ENCODE measurements around the gene WIPI1.
A peak's percentile ranks its signal among the peaks of the same experiment; 100 is the strongest.

Gene WIPI1

GRCh38 chr17:68480885-68481284 lies 23.6 kb upstream of the WIPI1 start:
- DNase-seq (ENCODE audit: low read depth in 1 of 2, low spot score in 1 of 2), result no peak
- no peaks in the 10 kb centered on the region for H3K27me3 ChIP-seq (ENCODE audit: insufficient read depth, poor library complexity, severe bottlenecking)
- no peak overlapping the region for H3K27ac ChIP-seq (replicated peaks)

GRCh38 chr17:68470961-68471360 lies 13.7 kb upstream of the WIPI1 start:
- H3K4me3 ChIP-seq (replicated peaks; ENCODE audit: insufficient read depth, low read length), result no peak overlapping the region
- no peak overlapping the region for H3K27ac ChIP-seq (replicated peaks)
- DNase-seq (ENCODE audit: low read depth in 1 of 2, low spot score in 1 of 2), result no peak
- TF ChIP-seq, protein P1, sequence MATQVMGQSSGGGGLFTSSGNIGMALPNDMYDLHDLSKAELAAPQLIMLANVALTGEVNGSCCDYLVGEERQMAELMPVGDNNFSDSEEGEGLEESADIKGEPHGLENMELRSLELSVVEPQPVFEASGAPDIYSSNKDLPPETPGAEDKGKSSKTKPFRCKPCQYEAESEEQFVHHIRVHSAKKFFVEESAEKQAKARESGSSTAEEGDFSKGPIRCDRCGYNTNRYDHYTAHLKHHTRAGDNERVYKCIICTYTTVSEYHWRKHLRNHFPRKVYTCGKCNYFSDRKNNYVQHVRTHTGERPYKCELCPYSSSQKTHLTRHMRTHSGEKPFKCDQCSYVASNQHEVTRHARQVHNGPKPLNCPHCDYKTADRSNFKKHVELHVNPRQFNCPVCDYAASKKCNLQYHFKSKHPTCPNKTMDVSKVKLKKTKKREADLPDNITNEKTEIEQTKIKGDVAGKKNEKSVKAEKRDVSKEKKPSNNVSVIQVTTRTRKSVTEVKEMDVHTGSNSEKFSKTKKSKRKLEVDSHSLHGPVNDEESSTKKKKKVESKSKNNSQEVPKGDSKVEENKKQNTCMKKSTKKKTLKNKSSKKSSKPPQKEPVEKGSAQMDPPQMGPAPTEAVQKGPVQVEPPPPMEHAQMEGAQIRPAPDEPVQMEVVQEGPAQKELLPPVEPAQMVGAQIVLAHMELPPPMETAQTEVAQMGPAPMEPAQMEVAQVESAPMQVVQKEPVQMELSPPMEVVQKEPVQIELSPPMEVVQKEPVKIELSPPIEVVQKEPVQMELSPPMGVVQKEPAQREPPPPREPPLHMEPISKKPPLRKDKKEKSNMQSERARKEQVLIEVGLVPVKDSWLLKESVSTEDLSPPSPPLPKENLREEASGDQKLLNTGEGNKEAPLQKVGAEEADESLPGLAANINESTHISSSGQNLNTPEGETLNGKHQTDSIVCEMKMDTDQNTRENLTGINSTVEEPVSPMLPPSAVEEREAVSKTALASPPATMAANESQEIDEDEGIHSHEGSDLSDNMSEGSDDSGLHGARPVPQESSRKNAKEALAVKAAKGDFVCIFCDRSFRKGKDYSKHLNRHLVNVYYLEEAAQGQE (IDR thresholded peaks at IDR 0.05; ENCODE audit: insufficient replicate concordance, low read depth), result no peak
- TF ChIP-seq POLR2AphosphoS5 (IDR thresholded peaks at IDR 0.05; ENCODE audit: low read depth) (no peak), SPI1 (IDR thresholded peaks at IDR 0.05; ENCODE audit: borderline replicate concordance, low read depth) (no peak), GABPA (IDR thresholded peaks at IDR 0.05; ENCODE audit: low read depth) (no peak)
- TF ChIP-seq, protein P2, sequence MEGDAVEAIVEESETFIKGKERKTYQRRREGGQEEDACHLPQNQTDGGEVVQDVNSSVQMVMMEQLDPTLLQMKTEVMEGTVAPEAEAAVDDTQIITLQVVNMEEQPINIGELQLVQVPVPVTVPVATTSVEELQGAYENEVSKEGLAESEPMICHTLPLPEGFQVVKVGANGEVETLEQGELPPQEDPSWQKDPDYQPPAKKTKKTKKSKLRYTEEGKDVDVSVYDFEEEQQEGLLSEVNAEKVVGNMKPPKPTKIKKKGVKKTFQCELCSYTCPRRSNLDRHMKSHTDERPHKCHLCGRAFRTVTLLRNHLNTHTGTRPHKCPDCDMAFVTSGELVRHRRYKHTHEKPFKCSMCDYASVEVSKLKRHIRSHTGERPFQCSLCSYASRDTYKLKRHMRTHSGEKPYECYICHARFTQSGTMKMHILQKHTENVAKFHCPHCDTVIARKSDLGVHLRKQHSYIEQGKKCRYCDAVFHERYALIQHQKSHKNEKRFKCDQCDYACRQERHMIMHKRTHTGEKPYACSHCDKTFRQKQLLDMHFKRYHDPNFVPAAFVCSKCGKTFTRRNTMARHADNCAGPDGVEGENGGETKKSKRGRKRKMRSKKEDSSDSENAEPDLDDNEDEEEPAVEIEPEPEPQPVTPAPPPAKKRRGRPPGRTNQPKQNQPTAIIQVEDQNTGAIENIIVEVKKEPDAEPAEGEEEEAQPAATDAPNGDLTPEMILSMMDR (IDR thresholded peaks at IDR 0.05; ENCODE audit: insufficient read depth, low read length), result no peak
- H3K27me3 ChIP-seq (ENCODE audit: insufficient read depth, poor library complexity, severe bottlenecking), result no peaks in the 10 kb centered on the region

More at GRCh38 chr17:68480885-68481284, 23.6 kb upstream of the WIPI1 start:
- TF ChIP-seq, protein P1 (IDR thresholded peaks at IDR 0.05; ENCODE audit: insufficient replicate concordance, low read depth), result no peak
- no peak for TF ChIP-seq SPI1 (IDR thresholded peaks at IDR 0.05; ENCODE audit: borderline replicate concordance, low read depth)
- no peak for TF ChIP-seq POLR2AphosphoS5 (IDR thresholded peaks at IDR 0.05; ENCODE audit: low read depth)
- TF ChIP-seq, protein P2 (IDR thresholded peaks at IDR 0.05; ENCODE audit: insufficient read depth, low read length), result no peak
- TF ChIP-seq GABPA (IDR thresholded peaks at IDR 0.05; ENCODE audit: low read depth), result no peak
- no peak overlapping the region for H3K4me3 ChIP-seq (replicated peaks; ENCODE audit: insufficient read depth, low read length)

DNA sequence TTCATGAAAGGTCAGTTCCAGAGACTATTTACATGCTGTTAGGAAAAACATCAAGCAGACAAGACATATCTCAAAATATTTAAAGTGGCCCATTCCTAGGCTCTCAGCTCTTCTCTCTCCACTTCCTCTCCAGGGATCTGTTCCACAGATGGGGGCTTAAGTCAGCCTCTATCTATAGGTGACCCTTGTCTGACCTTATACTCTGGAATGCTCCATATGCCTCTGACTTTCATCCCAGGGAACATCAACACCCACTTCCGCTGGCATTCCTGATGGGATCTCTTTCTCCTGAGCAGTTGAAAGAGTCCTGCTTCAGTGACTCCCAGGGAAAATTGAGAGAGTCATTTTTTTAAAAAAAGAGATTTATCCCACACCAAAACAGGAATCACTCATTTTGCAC lies 11.5 kb upstream of the WIPI1 start:
- TF ChIP-seq, protein P1 (IDR thresholded peaks at IDR 0.05; ENCODE audit: insufficient replicate concordance, low read depth), result no peak
- TF ChIP-seq SPI1 (IDR thresholded peaks at IDR 0.05; ENCODE audit: borderline replicate concordance, low read depth), result peak; percentile 19; the same call in 1 of the 2 replicates
- no peak for DNase-seq (ENCODE audit: low read depth in 1 of 2, low spot score in 1 of 2)

More for the DNA sequence above, 11.5 kb upstream of the WIPI1 start:
- H3K27ac ChIP-seq (replicated peaks), result no peak overlapping the region
- H3K27me3 ChIP-seq (ENCODE audit: insufficient read depth, poor library complexity, severe bottlenecking), result no peaks in the 10 kb centered on the region
- H3K4me3 ChIP-seq (replicated peaks; ENCODE audit: insufficient read depth, low read length), result no peak overlapping the region

All from HL-60 (cell line).